Cardiac muscle cell (in vitro differentiated cells and primary cell): ENCODE results near the gene TUBGCP4. TPM values are rescaled to one million over a fixed set of nuclear protein-coding genes. Genes with fewer than 3 reads are reported as not detected.
A peak's percentile ranks its signal among the peaks of the same experiment; 100 is the strongest.
"Not testable (repeated sequence)": the region's sequence is repeated elsewhere in the genome, so short reads cannot be mapped to it uniquely, and the experiment has no call there.

Experiments
- DNase-seq, 2 donors: peaks; one replicate each; pipeline versions ENCODE4 v3.0.0 to v3.0.0-alpha.2; 2010 to 2017; ENCODE audit warnings: low read depth in 1 of 2, low spot score in 1 of 2
- H3K27ac ChIP-seq: fragments of 200-600 bp; sonication (generic); 2 replicates; pipeline ENCODE4 v1.5.1; 2016
- H3K27me3 ChIP-seq: fragments of 200-600 bp; sonication (generic); 2 replicates; pipeline ENCODE4 v1.6.0; 2016; ENCODE audit warnings: control low read depth
- H3K36me3 ChIP-seq: fragments of 200-600 bp; sonication (generic); 2 replicates; pipeline ENCODE4 v1.5.1; 2016; ENCODE audit warnings: control low read depth
- H3K4me1 ChIP-seq: fragments of 200-600 bp; sonication (generic); 2 replicates; pipeline ENCODE4 v1.8.1; 2017; ENCODE audit warnings: low read depth, mild to moderate bottlenecking, mixed run types
- H3K4me3 ChIP-seq: fragments of 200-600 bp; sonication (generic); 2 replicates; pipeline ENCODE4 v1.5.1; 2016; ENCODE audit warnings: mild to moderate bottlenecking
- H3K9me3 ChIP-seq: fragments of 200-600 bp; sonication (generic); 2 replicates; pipeline ENCODE4 v1.5.1; 2017; ENCODE audit warnings: low read depth, mild to moderate bottlenecking, control low read depth
- polyA plus RNA-seq: library from polyadenylated mRNA; unstranded; fragments of >200 nt; fragmentation: Nextera tagmentation; extraction: Ambion mirVana; gene quantifications from 2 replicates; pipeline ENCODE4 v1.2.1, GENCODE V29; 2016
- total RNA-seq: library from RNA; depleted of rRNA; stranded (reverse); fragments of >200 nt; gene quantifications from 2 replicates; pipeline ENCODE4 v1.2.3, GENCODE V29; 2016
- TF ChIP-seq, protein P1 (sequence below): IDR thresholded peaks from 2 replicates; pipeline ENCODE4 v1.5.1; 2012; ENCODE audit warnings: low read depth, mild to moderate bottlenecking, low read length

Gene TUBGCP4
- total and polyA plus RNA-seq, 2 experiments from 2014 or later: 10.7 to 19.1 TPM

DNA sequence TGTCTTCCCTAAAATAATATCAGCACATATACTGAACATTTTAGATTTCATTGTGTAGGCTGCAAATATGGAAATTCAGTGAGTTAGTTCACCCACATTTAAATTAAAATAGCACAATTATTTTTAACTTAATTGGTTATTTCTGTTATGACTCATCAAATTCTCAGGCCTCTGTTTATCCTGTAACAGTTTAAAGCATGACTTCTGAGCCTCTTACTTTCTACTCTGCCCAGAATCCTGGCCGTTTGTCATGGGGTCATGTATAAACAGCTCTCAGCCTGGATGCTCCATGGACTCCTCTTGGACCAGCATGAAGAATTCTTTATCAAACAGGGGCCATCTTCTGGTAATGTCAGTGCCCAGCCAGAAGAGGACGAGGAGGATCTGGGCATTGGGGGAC is 12.2 kb downstream of the TUBGCP4 start:
- no peaks in the 10 kb centered on the region for H3K27me3 ChIP-seq
- H3K9me3 ChIP-seq: no peaks in the 10 kb centered on the region
- DNase-seq: no peak
- H3K4me1 ChIP-seq: no peaks in the 10 kb centered on the region
- no peak overlapping the region for H3K4me3 ChIP-seq
- no peak overlapping the region for H3K27ac ChIP-seq
- H3K36me3 ChIP-seq: peaks cover 42% of the 10 kb centered on the region
- TF ChIP-seq, protein P1, sequence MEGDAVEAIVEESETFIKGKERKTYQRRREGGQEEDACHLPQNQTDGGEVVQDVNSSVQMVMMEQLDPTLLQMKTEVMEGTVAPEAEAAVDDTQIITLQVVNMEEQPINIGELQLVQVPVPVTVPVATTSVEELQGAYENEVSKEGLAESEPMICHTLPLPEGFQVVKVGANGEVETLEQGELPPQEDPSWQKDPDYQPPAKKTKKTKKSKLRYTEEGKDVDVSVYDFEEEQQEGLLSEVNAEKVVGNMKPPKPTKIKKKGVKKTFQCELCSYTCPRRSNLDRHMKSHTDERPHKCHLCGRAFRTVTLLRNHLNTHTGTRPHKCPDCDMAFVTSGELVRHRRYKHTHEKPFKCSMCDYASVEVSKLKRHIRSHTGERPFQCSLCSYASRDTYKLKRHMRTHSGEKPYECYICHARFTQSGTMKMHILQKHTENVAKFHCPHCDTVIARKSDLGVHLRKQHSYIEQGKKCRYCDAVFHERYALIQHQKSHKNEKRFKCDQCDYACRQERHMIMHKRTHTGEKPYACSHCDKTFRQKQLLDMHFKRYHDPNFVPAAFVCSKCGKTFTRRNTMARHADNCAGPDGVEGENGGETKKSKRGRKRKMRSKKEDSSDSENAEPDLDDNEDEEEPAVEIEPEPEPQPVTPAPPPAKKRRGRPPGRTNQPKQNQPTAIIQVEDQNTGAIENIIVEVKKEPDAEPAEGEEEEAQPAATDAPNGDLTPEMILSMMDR: no peak

DNA sequence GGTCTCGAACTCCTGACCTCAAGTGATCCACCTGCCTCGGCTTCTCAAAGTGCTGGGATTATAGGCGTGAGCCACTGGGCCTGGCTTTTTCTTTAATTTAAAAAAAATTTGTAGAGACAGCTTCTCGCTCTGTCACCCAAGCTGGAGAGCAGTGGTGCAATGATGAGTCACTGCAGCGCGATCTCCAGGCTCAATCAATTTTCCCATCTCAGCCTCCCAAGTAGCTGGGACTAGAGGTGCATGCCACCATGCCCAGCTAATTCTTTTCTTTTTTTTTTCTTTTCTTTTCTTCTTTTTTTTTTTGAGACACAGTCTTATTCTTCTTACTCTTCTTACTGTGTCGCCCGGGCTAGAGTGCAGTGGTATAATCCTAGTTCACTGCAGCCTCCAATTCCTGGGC is 19.8 kb downstream of the TUBGCP4 start:
- H3K27ac ChIP-seq: no peak overlapping the region
- H3K27me3 ChIP-seq: no peaks in the 10 kb centered on the region
- no peaks in the 10 kb centered on the region for H3K9me3 ChIP-seq
- TF ChIP-seq, protein P1: no peak
- no peak overlapping the region for H3K4me3 ChIP-seq
- H3K36me3 ChIP-seq: peaks cover 28% of the 10 kb centered on the region
- H3K4me1 ChIP-seq: no peaks in the 10 kb centered on the region
- peak in 1 of 2 donors; percentile 40 for DNase-seq

DNA sequence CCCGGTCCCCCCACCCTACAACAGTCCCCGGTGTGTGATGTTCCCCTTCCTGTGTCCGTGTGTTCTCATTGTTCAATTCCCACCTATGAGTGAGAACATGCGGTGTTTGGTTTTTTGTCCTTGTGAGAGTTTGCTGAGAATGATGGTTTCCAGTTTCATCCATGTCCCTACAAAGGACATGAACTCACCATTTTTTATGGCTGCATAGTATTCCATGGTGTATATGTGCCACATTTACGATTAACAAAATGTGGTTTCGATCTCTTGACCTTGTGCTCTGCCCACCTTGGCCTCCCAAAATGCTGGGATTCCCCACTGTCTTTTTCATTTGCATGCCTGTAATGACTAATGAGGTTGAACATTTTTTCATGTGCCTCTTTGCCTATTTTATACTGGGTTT is 22.7 kb downstream of the TUBGCP4 start:
- not testable (repeated sequence) for H3K27ac ChIP-seq, H3K9me3 ChIP-seq, H3K27me3 ChIP-seq, H3K4me1 ChIP-seq, DNase-seq, H3K4me3 ChIP-seq
- H3K36me3 ChIP-seq: peaks cover 24% of the 10 kb centered on the region

DNA sequence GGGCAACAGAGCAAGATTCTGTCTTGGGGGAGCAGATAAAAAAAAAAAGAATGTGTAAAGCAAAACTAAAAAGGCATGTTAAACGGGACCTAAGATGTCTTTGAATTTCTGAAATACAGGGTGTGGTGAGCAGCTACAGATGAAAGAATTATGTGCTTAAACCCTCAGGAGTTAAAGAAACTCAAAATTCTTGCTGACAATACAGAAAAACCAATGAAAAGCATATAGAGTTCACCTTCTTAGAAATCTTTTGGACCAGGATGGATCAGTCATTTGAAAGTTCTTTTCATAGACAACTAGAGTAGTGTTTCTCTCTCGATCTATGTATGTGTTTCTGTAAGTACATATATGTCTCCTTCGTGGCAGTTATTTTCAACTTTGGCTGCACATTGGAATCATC is 31.4 kb downstream of the TUBGCP4 start:
- peak overlapping the region; percentile 0 for H3K27ac ChIP-seq
- DNase-seq: no peak
- no peaks in the 10 kb centered on the region for H3K4me1 ChIP-seq
- TF ChIP-seq, protein P1: no peak
- H3K36me3 ChIP-seq: peaks cover 67% of the 10 kb centered on the region
- H3K9me3 ChIP-seq: no peaks in the 10 kb centered on the region
- H3K4me3 ChIP-seq: no peak overlapping the region
- no peaks in the 10 kb centered on the region for H3K27me3 ChIP-seq

DNA sequence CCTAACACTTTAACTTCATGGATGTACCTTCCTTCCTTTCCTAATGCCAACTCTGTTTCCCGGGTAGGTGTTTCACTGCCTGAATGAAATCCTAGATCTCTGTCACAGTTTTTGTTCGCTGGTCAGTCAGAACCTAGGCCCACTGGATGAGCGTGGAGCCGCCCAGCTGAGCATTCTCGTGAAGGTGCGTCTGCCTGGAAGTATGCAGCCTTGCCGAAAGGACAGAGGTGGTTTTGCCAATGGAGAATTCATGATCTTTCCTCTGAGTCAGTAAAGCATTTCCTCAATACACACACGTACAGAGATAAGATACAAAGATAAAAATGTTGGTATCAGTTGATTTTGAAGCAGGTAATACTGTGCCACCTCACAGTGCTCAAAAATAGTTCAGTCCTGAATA is 32.7 kb downstream of the TUBGCP4 start:
- H3K4me3 ChIP-seq: no peak overlapping the region
- no peaks in the 10 kb centered on the region for H3K27me3 ChIP-seq
- TF ChIP-seq, protein P1: no peak
- no peaks in the 10 kb centered on the region for H3K4me1 ChIP-seq
- H3K9me3 ChIP-seq: no peaks in the 10 kb centered on the region
- H3K27ac ChIP-seq: no peak overlapping the region
- H3K36me3 ChIP-seq: peaks cover 76% of the 10 kb centered on the region
- no peak for DNase-seq

DNA sequence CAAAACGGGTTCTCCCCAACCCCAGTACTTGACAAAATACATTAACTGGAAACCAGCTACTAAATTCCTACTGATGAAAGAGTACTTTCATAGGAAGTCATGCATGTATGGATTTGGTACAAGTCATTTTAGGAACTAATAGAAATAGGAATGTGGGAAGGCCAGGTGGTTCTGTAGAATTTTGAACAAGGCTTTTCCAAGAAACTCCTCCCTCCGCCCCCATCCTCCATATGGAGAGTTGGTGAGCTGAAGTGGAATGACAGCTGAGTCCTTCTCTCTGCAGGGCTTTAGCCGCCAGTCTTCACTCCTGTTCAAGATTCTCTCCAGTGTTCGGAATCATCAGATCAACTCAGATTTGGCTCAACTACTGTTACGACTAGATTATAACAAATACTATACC is 33.2 kb downstream of the TUBGCP4 start:
- Histone ChIP-seq H3K4me3 (no peak overlapping the region), H3K27me3 (no peaks in the 10 kb centered on the region), H3K9me3 (no peaks in the 10 kb centered on the region), H3K27ac (no peak overlapping the region), H3K36me3 (peaks cover 76% of the 10 kb centered on the region), H3K4me1 (no peaks in the 10 kb centered on the region)
- DNase-seq: no peak
- TF ChIP-seq, protein P1: no peak
